Coronary artery (tissue), 2 donors: Measurements from ENCODE around the gene FARP2.
"Not testable (repeated sequence)": the region's sequence is repeated elsewhere in the genome, so short reads cannot be mapped to it uniquely, and the experiment has no call there.

Source experiments
- DNase-seq: peaks from one replicate; pipeline ENCODE4 v3.0.0-alpha.2; 2017; ENCODE audit warnings: low spot score
- H3K27ac ChIP-seq, 2 donors: fragments of 200-600 bp; sonication (generic); one replicate each; pipeline ENCODE4 v1.5.1; 2016 to 2019
- H3K4me3 ChIP-seq: fragments of 200-600 bp; sonication (generic); 2 replicates; pipeline ENCODE4 v1.5.1; 2016; ENCODE audit warnings: mild to moderate bottlenecking, moderate library complexity
- TF ChIP-seq, protein P1 (sequence below): fragments of 200-600 bp; sonication (generic); IDR thresholded peaks from one replicate; pipeline ENCODE4 v1.5.1; 2019; ENCODE audit warnings: antibody characterized with exemption

The FARP2 gene

DNA sequence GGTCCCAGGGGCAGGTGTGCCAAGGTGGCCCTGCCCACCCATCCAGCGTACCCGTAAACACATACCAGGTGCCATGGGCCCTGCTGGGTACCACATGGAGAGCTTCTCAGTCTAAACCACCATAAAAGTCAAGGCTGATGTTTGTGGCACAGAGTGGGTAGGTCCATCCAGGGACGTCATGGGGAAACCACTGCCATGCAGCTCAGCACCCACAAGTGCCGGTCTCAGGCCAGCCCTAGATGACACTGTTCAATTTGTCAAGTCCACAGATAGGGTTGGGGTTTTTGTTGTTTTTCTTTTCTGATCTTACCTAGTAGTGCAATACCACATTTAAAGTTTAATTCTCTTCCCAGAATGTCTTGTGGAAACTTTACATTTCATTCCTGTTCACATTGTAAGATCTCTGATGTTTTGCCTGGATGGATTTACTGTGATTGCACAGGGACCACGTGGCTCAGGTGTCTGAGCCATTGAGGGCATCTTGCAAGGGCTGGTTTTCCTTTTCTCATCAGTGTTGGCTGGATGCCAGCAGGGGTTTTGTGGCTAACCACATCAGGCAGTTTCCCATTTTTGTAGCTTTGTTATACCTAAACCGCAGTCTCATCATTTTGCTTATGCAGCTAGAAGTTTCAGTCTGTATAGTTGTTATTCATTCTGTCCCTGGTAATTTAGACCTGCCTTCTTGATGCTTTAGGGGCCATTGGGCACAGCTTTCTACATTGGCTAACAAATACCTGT is 87.6 kb downstream of the FARP2 start:
- H3K4me3 ChIP-seq = no peak overlapping the region
- H3K27ac ChIP-seq = no peak overlapping the region
- TF ChIP-seq, protein P1, sequence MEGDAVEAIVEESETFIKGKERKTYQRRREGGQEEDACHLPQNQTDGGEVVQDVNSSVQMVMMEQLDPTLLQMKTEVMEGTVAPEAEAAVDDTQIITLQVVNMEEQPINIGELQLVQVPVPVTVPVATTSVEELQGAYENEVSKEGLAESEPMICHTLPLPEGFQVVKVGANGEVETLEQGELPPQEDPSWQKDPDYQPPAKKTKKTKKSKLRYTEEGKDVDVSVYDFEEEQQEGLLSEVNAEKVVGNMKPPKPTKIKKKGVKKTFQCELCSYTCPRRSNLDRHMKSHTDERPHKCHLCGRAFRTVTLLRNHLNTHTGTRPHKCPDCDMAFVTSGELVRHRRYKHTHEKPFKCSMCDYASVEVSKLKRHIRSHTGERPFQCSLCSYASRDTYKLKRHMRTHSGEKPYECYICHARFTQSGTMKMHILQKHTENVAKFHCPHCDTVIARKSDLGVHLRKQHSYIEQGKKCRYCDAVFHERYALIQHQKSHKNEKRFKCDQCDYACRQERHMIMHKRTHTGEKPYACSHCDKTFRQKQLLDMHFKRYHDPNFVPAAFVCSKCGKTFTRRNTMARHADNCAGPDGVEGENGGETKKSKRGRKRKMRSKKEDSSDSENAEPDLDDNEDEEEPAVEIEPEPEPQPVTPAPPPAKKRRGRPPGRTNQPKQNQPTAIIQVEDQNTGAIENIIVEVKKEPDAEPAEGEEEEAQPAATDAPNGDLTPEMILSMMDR = no peak
- no peak for DNase-seq

GRCh38 chr2:241445426-241445825 is 89.3 kb downstream of the FARP2 start:
- no peak for DNase-seq
- H3K27ac ChIP-seq = no peak overlapping the region
- H3K4me3 ChIP-seq = no peak overlapping the region
- TF ChIP-seq, protein P1 = no peak

DNA sequence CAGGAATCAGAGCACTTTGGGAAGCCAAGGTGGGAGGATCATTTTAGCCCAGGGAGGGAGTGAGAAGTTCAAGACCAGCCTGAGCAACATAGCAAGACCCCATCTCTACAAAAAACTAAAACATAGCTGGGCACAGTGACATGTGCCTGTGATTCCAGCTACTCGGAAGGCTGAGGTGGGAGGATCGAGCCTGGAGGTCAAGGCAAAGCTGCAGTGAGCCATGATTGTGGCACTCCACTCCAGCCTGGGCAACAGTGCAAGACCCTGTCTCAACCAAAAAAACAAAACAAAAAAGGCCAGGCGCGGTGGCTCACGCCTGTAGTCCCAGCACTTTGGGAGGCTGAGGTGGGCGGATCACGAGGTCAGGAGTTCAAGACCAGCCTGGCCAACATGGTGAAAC is 94.0 kb downstream of the FARP2 start:
- H3K27ac ChIP-seq, H3K4me3 ChIP-seq, DNase-seq: not testable (repeated sequence)

GRCh38 chr2:241451840-241452506 is 95.9 kb downstream of the FARP2 start:
- Histone ChIP-seq H3K4me3 (no peak overlapping the region), H3K27ac (no peak overlapping the region)
- DNase-seq = peak; percentile 19
- TF ChIP-seq, protein P1 = no peak

DNA sequence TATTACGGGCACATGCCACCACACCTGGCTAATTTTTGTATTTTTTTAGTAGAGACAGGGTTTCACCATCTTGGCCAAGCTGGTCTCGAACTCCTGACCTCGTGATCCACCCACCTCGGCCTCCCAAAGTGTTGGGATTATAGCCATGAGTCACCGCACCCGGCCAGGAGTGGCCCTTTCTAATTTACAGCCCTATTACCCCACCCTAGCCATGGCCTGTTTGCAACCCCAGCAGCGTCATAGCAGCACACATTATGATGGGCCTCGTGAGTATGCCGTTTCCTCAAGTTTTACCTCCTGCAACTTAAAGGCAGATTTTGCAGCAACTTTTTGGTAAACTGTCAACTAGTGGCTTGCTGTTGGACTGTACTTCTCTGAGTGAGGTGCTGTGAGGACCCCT is 97.8 kb downstream of the FARP2 start:
- H3K27ac ChIP-seq, H3K4me3 ChIP-seq, DNase-seq: not testable (repeated sequence)

GRCh38 chr2:241454837-241455485 is 98.9 kb downstream of the FARP2 start:
- TF ChIP-seq, protein P1 = no peak
- no peak for DNase-seq
- H3K4me3 ChIP-seq = no peak overlapping the region
- H3K27ac ChIP-seq = no peak overlapping the region

GRCh38 chr2:241456546-241456945 is 100.5 kb downstream of the FARP2 start:
- Histone ChIP-seq H3K27ac (no peak overlapping the region), H3K4me3 (no peak overlapping the region)
- no peak for DNase-seq
- TF ChIP-seq, protein P1 = no peak

- Histone ChIP-seq H3K4me3 (no peak overlapping the region), H3K27ac (no peak overlapping the region)
- TF ChIP-seq, protein P1 = no peak
- no peak for DNase-seq
Measured at GRCh38 chr2:241458687-241459086, 102.6 kb downstream of the FARP2 start.
